Measurements from ENCODE around the gene ARL17A.
"Not testable (repeated sequence)": the region's sequence is repeated elsewhere in the genome, so short reads cannot be mapped to it uniquely, and the experiment has no call there.

The ARL17A gene

GRCh38 chr17:46512168-46512567, 67.3 kb downstream of the ARL17A start, which contains the start of gene LRRC37A2:
TSS of gene LRRC37A2 (plus strand) at chr17:46512468. CDS start at chr17:46512713, 245 bp downstream.
- H3K9me3 ChIP-seq (ENCODE audit: low read length); H3K27ac ChIP-seq (ENCODE audit: low read depth, low read length); H3K4me1 ChIP-seq (ENCODE audit: insufficient read depth, low read length); H3K4me3 ChIP-seq (ENCODE audit: low read depth in 1 of 2, low read length in 2 of 2); H3K27me3 ChIP-seq (ENCODE audit: control insufficient read depth in 1 of 2, insufficient read depth in 2 of 2, low read length in 2 of 2); H3K9ac ChIP-seq (ENCODE audit: low read length); H3K36me3 ChIP-seq (ENCODE audit: insufficient read depth, low read length): not testable (repeated sequence)

GRCh38 chr17:46505896-46506295, 73.6 kb downstream of the ARL17A start:
- not testable (repeated sequence) for H3K27me3 ChIP-seq (ENCODE audit: control insufficient read depth in 1 of 2, insufficient read depth in 2 of 2, low read length in 2 of 2); H3K4me3 ChIP-seq (ENCODE audit: low read depth in 1 of 2, low read length in 2 of 2); H3K4me1 ChIP-seq (ENCODE audit: insufficient read depth, low read length); H3K36me3 ChIP-seq (ENCODE audit: insufficient read depth, low read length); H3K9me3 ChIP-seq (ENCODE audit: low read length); H3K9ac ChIP-seq (ENCODE audit: low read length); H3K27ac ChIP-seq (ENCODE audit: low read depth, low read length)

- H3K9ac ChIP-seq (ENCODE audit: low read length); H3K4me1 ChIP-seq (ENCODE audit: insufficient read depth, low read length); H3K27ac ChIP-seq (ENCODE audit: low read depth, low read length); H3K27me3 ChIP-seq (ENCODE audit: control insufficient read depth in 1 of 2, insufficient read depth in 2 of 2, low read length in 2 of 2); H3K36me3 ChIP-seq (ENCODE audit: insufficient read depth, low read length); H3K4me3 ChIP-seq (ENCODE audit: low read depth in 1 of 2, low read length in 2 of 2); H3K9me3 ChIP-seq (ENCODE audit: low read length): not testable (repeated sequence)
Measured at GRCh38 chr17:46499437-46500139, 79.9 kb downstream of the ARL17A start.

- not testable (repeated sequence) for H3K27me3 ChIP-seq (ENCODE audit: control insufficient read depth in 1 of 2, insufficient read depth in 2 of 2, low read length in 2 of 2); H3K9ac ChIP-seq (ENCODE audit: low read length); H3K36me3 ChIP-seq (ENCODE audit: insufficient read depth, low read length); H3K27ac ChIP-seq (ENCODE audit: low read depth, low read length); H3K9me3 ChIP-seq (ENCODE audit: low read length); H3K4me3 ChIP-seq (ENCODE audit: low read depth in 1 of 2, low read length in 2 of 2); H3K4me1 ChIP-seq (ENCODE audit: insufficient read depth, low read length)
Measured at GRCh38 chr17:46492021-46492420, 87.5 kb downstream of the ARL17A start.

- not testable (repeated sequence) for H3K4me1 ChIP-seq (ENCODE audit: insufficient read depth, low read length); H3K9me3 ChIP-seq (ENCODE audit: low read length); H3K27ac ChIP-seq (ENCODE audit: low read depth, low read length); H3K9ac ChIP-seq (ENCODE audit: low read length); H3K27me3 ChIP-seq (ENCODE audit: control insufficient read depth in 1 of 2, insufficient read depth in 2 of 2, low read length in 2 of 2); H3K36me3 ChIP-seq (ENCODE audit: insufficient read depth, low read length); H3K4me3 ChIP-seq (ENCODE audit: low read depth in 1 of 2, low read length in 2 of 2)
Measured at GRCh38 chr17:46481310-46481709, 98.2 kb downstream of the ARL17A start.

- not testable (repeated sequence) for H3K4me1 ChIP-seq (ENCODE audit: insufficient read depth, low read length); H3K9ac ChIP-seq (ENCODE audit: low read length); H3K36me3 ChIP-seq (ENCODE audit: insufficient read depth, low read length); H3K9me3 ChIP-seq (ENCODE audit: low read length); H3K27me3 ChIP-seq (ENCODE audit: control insufficient read depth in 1 of 2, insufficient read depth in 2 of 2, low read length in 2 of 2); H3K27ac ChIP-seq (ENCODE audit: low read depth, low read length); H3K4me3 ChIP-seq (ENCODE audit: low read depth in 1 of 2, low read length in 2 of 2)
Measured at GRCh38 chr17:46478823-46479222, 100.7 kb downstream of the ARL17A start.

GRCh38 chr17:46475583-46475982, 103.9 kb downstream of the ARL17A start:
- not testable (repeated sequence) for H3K36me3 ChIP-seq (ENCODE audit: insufficient read depth, low read length); H3K4me3 ChIP-seq (ENCODE audit: low read depth in 1 of 2, low read length in 2 of 2); H3K9me3 ChIP-seq (ENCODE audit: low read length); H3K27me3 ChIP-seq (ENCODE audit: control insufficient read depth in 1 of 2, insufficient read depth in 2 of 2, low read length in 2 of 2); H3K4me1 ChIP-seq (ENCODE audit: insufficient read depth, low read length); H3K9ac ChIP-seq (ENCODE audit: low read length); H3K27ac ChIP-seq (ENCODE audit: low read depth, low read length)

GRCh38 chr17:46474489-46474888, 105.0 kb downstream of the ARL17A start:
- H3K27me3 ChIP-seq (ENCODE audit: control insufficient read depth in 1 of 2, insufficient read depth in 2 of 2, low read length in 2 of 2); H3K4me1 ChIP-seq (ENCODE audit: insufficient read depth, low read length); H3K9ac ChIP-seq (ENCODE audit: low read length); H3K27ac ChIP-seq (ENCODE audit: low read depth, low read length); H3K36me3 ChIP-seq (ENCODE audit: insufficient read depth, low read length); H3K4me3 ChIP-seq (ENCODE audit: low read depth in 1 of 2, low read length in 2 of 2); H3K9me3 ChIP-seq (ENCODE audit: low read length): not testable (repeated sequence)

GRCh38 chr17:46467618-46468017, 111.9 kb downstream of the ARL17A start:
- not testable (repeated sequence) for H3K27ac ChIP-seq (ENCODE audit: low read depth, low read length); H3K36me3 ChIP-seq (ENCODE audit: insufficient read depth, low read length); H3K9ac ChIP-seq (ENCODE audit: low read length); H3K4me3 ChIP-seq (ENCODE audit: low read depth in 1 of 2, low read length in 2 of 2); H3K9me3 ChIP-seq (ENCODE audit: low read length); H3K4me1 ChIP-seq (ENCODE audit: insufficient read depth, low read length); H3K27me3 ChIP-seq (ENCODE audit: control insufficient read depth in 1 of 2, insufficient read depth in 2 of 2, low read length in 2 of 2)
